Mammary epithelial cell (primary cell): ENCODE results near the gene CTIF.

Source experiments
- EZH2 ChIP-seq: IDR thresholded peaks from 2 replicates; pipeline ENCODE4 v1.6.1; 2012; ENCODE audit warnings: low read length, inconsistent platforms, borderline replicate concordance
- TF ChIP-seq, protein P1 (sequence below), 2 donors: IDR thresholded peaks in 1 of 2; conservative IDR thresholded peaks in 1 of 2; 2 replicates each; pipeline ENCODE4 v1.5.1; 2011 to 2012; ENCODE audit warnings: inconsistent platforms in 2 of 2, low read length in 2 of 2, mild to moderate bottlenecking in 2 of 2, control low read depth in 1 of 2, low read depth in 1 of 2; ENCODE audit not compliant: insufficient read depth in 1 of 2; ENCODE audit errors: extremely low read depth in 1 of 2

DNA sequence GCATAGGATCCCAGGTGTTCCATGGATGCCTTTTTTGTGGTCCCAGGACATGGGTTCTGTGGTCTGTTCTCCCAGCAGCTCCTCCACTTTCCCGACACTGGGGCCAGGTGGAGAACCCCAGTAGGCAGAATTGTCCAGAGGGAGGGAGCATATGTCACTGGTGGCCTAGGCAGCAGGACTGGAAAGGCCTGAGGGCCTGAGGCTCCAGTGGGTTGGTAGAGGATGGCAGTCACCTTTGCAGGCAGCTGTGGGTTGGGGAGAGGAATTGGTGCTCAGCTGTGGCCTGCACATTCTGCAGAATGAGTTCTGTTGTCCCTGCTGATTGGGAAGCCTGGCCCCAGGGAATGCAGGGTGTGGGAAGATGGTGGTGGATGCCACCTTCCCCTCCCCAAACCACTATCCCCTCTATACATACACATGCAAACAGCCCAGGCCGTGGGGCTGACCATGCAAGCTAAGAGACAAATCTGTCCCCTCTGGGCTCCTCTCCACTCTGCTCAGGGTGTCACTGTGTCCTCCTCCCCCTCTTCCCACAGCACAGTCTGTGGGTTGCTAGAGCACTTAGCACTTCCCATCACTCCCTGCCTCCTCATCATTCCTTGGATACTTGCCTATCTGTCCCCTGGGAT, 11.4 kb downstream of the CTIF start:
- TF ChIP-seq, protein P1, sequence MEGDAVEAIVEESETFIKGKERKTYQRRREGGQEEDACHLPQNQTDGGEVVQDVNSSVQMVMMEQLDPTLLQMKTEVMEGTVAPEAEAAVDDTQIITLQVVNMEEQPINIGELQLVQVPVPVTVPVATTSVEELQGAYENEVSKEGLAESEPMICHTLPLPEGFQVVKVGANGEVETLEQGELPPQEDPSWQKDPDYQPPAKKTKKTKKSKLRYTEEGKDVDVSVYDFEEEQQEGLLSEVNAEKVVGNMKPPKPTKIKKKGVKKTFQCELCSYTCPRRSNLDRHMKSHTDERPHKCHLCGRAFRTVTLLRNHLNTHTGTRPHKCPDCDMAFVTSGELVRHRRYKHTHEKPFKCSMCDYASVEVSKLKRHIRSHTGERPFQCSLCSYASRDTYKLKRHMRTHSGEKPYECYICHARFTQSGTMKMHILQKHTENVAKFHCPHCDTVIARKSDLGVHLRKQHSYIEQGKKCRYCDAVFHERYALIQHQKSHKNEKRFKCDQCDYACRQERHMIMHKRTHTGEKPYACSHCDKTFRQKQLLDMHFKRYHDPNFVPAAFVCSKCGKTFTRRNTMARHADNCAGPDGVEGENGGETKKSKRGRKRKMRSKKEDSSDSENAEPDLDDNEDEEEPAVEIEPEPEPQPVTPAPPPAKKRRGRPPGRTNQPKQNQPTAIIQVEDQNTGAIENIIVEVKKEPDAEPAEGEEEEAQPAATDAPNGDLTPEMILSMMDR (conservative IDR thresholded peaks at IDR 0.05 in 1 of 2, IDR thresholded peaks at IDR 0.05 in 1 of 2; ENCODE audit: extremely low read depth in 1 of 2, insufficient read depth in 1 of 2, low read depth in 1 of 2, low read length in 2 of 2), result no peak
- no peak for TF ChIP-seq EZH2
